H1 (cell line): ENCODE results near the gene UPP1.

Experiments used
- ATF3 ChIP-seq: IDR thresholded peaks from 2 replicates; pipeline ENCODE4 v1.6.1; 2011; ENCODE audit warnings: low read depth, mild to moderate bottlenecking, low read length; ENCODE audit not compliant: insufficient read depth
- BRCA1 ChIP-seq: IDR thresholded peaks from 2 replicates; pipeline ENCODE4 v1.6.1; 2012; ENCODE audit warnings: low read depth, low read length, improper control_type of control experiment
- CTCF ChIP-seq, 3 experiments: IDR thresholded peaks; 1 replicate in 2 of 3; 2 replicates in 1 of 3; pipeline versions ENCODE4 v1.5.1 to v1.6.1; 2011; ENCODE audit warnings: low read length in 3 of 3, mild to moderate bottlenecking in 3 of 3, inconsistent platforms in 2 of 3, low read depth in 1 of 3, moderate library complexity in 1 of 3; ENCODE audit not compliant: insufficient read depth in 1 of 3; ENCODE audit errors: control extremely low read depth in 1 of 3
- EGR1 ChIP-seq: IDR thresholded peaks from 2 replicates; pipeline ENCODE4 v1.6.1; 2011; ENCODE audit warnings: low read depth, low read length, borderline replicate concordance
- JUND ChIP-seq: IDR thresholded peaks from 2 replicates; pipeline ENCODE4 v1.6.1; 2011; ENCODE audit warnings: mild to moderate bottlenecking, improper control_type of control experiment, low read length
- POLR2A ChIP-seq, 2 experiments: IDR thresholded peaks; 1 replicate in 1 of 2; 2 replicates in 1 of 2; pipeline ENCODE4 v1.6.1; 2011; ENCODE audit warnings: low read depth in 2 of 2, low read length in 2 of 2, mild to moderate bottlenecking in 2 of 2; ENCODE audit errors: control extremely low read depth in 1 of 2
- POLR2AphosphoS5 ChIP-seq: IDR thresholded peaks from 2 replicates; pipeline ENCODE4 v1.6.1; 2011; ENCODE audit warnings: low read depth, low read length
- RFX5 ChIP-seq: IDR thresholded peaks from 2 replicates; pipeline ENCODE4 v1.6.1; 2011; ENCODE audit warnings: low read depth, low read length, improper control_type of control experiment, borderline replicate concordance
- SP2 ChIP-seq: IDR thresholded peaks from 2 replicates; pipeline ENCODE4 v1.6.1; 2012; ENCODE audit warnings: mild to moderate bottlenecking, low read length, inconsistent platforms
- SRF ChIP-seq: IDR thresholded peaks from 2 replicates; pipeline ENCODE4 v1.6.1; 2011; ENCODE audit warnings: mild to moderate bottlenecking, low read depth, low read length, moderate library complexity

- no peak for TF ChIP-seq EGR1
- TF ChIP-seq POLR2AphosphoS5, result no peak
- TF ChIP-seq RFX5, result no peak
- TF ChIP-seq ATF3, result no peak
- TF ChIP-seq POLR2A (IDR thresholded peaks at IDR 0.05; ENCODE audit: control extremely low read depth in 1 of 2, low read depth in 2 of 2, low read length in 2 of 2), result no peak
- no peak for TF ChIP-seq CTCF (IDR thresholded peaks at IDR 0.05; ENCODE audit: control extremely low read depth in 1 of 3, insufficient read depth in 1 of 3, low read depth in 1 of 3, low read length in 3 of 3)
- no peak for TF ChIP-seq BRCA1
- TF ChIP-seq JUND, result no peak
- no peak for TF ChIP-seq SRF
- no peak for TF ChIP-seq SP2
Observed at GRCh38 chr7:48052748-48053147, 36.3 kb upstream of the UPP1 start.
